ENCODE results near the gene RAB21. TPM values are rescaled to one million over a fixed set of nuclear protein-coding genes. Genes with fewer than 3 reads are reported as not detected.

Gene RAB21
- total and polyA plus RNA-seq, 9 donors = 8.8 to 77.0 (median 64.3) TPM

DNA sequence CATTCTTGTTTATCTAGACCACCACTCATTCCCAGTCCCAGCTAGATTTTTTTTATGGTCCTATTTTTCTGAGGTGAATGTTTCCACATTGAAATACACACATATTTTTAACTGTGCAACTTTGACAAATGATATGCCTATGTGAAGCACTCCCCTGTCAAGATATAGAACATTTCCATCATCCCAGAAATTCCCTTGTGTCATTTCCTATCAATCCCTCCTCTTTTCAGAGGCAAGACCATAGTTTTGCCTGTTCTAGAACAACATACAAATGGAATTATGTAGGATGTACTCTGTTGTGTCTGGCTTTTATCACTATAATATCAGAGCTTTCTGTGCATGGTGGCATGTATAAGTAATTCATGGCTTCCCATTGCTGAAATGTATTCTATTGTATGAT, 36.1 kb upstream of the RAB21 start:
- no peaks in the 10 kb centered on the region for H3K4me1 ChIP-seq (ENCODE audit: insufficient read depth)
- H3K27me3 ChIP-seq = no peaks in the 10 kb centered on the region
- intact Hi-C loops (cut with DNase I) = no loop called here
- H3K4me3 ChIP-seq = no peak overlapping the region
- DNase-seq = no peak
- no peaks in the 10 kb centered on the region for H3K9me3 ChIP-seq
- H3K36me3 ChIP-seq = no peaks in the 10 kb centered on the region
- no peak overlapping the region for H3K27ac ChIP-seq
- TF ChIP-seq EP300 (IDR thresholded peaks at IDR 0.05) (no peak), CTCF (IDR thresholded peaks at IDR 0.05) (no peak), POLR2A (IDR thresholded peaks at IDR 0.05) (no peak)

GRCh38 chr12:71719647-71720370, 34.9 kb upstream of the RAB21 start:
- WGBS, 3 donors = 85 to 87% (median 87%) methylated on average over 5 of the region's 5 CpGs
- Histone ChIP-seq H3K27me3 (no peaks in the 10 kb centered on the region), H3K27ac (no peak overlapping the region), H3K4me1 (ENCODE audit: insufficient read depth) (no peaks in the 10 kb centered on the region), H3K4me3 (no peak overlapping the region), H3K36me3 (no peaks in the 10 kb centered on the region), H3K9me3 (no peaks in the 10 kb centered on the region)
- intact Hi-C loops (cut with DNase I) = no loop called here
- no peak for DNase-seq
- TF ChIP-seq EP300 (IDR thresholded peaks at IDR 0.05) (no peak), POLR2A (IDR thresholded peaks at IDR 0.05) (no peak), CTCF (IDR thresholded peaks at IDR 0.05) (no peak)

DNA sequence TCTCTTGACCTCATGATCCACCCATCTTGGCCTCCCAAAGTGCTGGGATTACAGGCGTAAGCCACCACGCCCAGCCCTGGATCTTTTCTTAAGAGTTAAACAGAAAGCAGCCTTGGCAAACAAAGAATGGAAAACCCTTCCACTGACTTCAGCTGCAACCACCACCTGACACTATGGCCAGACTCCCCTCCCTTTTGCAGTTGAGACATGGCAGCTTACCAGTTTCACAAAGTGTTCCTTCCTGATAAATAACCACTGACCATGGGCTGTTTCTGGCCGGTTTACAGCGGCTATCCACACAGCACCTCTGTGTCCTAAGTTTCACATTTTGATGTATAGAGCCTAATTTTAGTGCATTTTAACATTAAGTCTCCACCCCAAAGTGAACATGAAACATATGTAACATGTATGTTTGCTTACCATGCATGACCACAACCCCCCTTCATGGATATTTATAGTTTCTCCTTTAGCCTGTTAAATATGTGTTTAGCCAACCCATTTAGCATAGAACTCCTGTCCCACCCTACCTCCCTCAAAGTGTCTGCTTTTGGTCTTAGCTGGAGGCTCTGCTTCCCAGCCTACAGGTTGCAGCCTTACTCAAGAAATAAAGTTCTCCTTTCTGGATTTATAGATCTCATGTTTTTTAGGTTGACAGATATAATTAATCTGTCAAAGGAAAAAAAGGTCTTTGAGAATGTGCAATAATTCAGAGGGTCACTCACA, 32.7 kb upstream of the RAB21 start:
- no peaks in the 10 kb centered on the region for H3K36me3 ChIP-seq
- H3K27ac ChIP-seq = no peak overlapping the region
- no peak for DNase-seq
- no peaks in the 10 kb centered on the region for H3K27me3 ChIP-seq
- 87 to 88% (median 87%) methylated on average over 4 of the region's 4 CpGs for WGBS, 3 donors
- no peak overlapping the region for H3K4me3 ChIP-seq
- no peaks in the 10 kb centered on the region for H3K9me3 ChIP-seq
- no peaks in the 10 kb centered on the region for H3K4me1 ChIP-seq (ENCODE audit: insufficient read depth)
- intact Hi-C loops (cut with DNase I) = no loop called here
- no peak for TF ChIP-seq EP300 (IDR thresholded peaks at IDR 0.05)
- TF ChIP-seq CTCF (IDR thresholded peaks at IDR 0.05) = no peak
- no peak for TF ChIP-seq POLR2A (IDR thresholded peaks at IDR 0.05)

DNA sequence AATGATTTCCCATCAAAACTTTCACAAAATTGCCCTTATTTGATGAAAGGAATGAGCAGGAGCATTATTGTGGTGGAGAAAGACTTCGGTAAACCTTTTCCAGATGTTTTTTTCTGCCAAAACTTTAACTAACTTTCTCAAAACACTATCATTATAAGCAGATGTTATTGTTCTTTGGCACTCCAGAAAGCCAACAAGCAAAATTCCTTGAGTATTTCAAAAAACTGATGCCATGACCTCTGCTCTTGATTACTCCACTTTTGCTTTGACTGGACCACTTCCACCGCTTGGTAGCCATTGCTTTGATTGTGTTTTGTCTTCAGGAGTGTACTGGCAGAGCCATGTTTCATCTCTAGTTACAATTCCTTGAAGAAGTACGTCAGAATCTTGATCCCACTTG, 29.7 kb upstream of the RAB21 start:
- Histone ChIP-seq H3K4me3 (no peak overlapping the region), H3K4me1 (ENCODE audit: insufficient read depth) (no peaks in the 10 kb centered on the region), H3K27me3 (no peaks in the 10 kb centered on the region), H3K36me3 (no peaks in the 10 kb centered on the region), H3K27ac (no peak overlapping the region), H3K9me3 (no peaks in the 10 kb centered on the region)
- TF ChIP-seq CTCF (IDR thresholded peaks at IDR 0.05) (no peak), EP300 (IDR thresholded peaks at IDR 0.05) (no peak), POLR2A (IDR thresholded peaks at IDR 0.05) (no peak)
- DNase-seq = no peak
- intact Hi-C loops (cut with DNase I) = no loop called here
- 13 to 53% (median 15%) methylated on average over 3 of the region's 3 CpGs for WGBS, 3 donors
